Loucy (cell line): ENCODE data around the gene P2RX1.

ENCODE experiments used
- EZH2phosphoT487 ChIP-seq: fragments of 200-600 bp; IDR thresholded peaks from 2 replicates; pipeline ENCODE4 v1.6.1; 2018; ENCODE audit warnings: antibody characterized with exemption, mild to moderate bottlenecking, moderate library complexity, borderline replicate concordance
- TF ChIP-seq, protein P1 (sequence below): fragments of 200-600 bp; sonication (generic); conservative IDR thresholded peaks from 2 replicates; pipeline ENCODE4 v1.5.1; 2014; ENCODE audit warnings: mild to moderate bottlenecking, antibody characterized with exemption, low read length

DNA sequence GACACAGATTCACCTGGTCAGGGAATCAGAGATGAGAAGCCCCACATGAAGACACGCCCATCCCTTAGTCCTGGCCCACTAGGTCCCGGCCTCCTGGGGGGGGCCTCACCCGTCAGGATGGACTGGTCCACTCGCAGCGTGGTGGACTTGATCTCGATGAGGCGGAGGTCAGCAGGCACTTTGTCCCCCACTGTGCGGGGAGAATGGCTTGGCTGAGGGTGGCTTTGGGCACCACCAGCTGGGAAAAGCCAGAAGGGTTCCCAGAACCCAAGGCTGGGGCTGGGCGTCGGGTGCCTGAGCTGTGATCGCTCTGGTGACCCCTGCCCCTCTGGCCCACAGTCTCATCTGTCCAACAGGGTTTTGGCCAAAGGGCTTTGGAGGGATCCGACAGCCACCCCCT lies 34.3 kb upstream of the P2RX1 start:
- TF ChIP-seq, protein P1, sequence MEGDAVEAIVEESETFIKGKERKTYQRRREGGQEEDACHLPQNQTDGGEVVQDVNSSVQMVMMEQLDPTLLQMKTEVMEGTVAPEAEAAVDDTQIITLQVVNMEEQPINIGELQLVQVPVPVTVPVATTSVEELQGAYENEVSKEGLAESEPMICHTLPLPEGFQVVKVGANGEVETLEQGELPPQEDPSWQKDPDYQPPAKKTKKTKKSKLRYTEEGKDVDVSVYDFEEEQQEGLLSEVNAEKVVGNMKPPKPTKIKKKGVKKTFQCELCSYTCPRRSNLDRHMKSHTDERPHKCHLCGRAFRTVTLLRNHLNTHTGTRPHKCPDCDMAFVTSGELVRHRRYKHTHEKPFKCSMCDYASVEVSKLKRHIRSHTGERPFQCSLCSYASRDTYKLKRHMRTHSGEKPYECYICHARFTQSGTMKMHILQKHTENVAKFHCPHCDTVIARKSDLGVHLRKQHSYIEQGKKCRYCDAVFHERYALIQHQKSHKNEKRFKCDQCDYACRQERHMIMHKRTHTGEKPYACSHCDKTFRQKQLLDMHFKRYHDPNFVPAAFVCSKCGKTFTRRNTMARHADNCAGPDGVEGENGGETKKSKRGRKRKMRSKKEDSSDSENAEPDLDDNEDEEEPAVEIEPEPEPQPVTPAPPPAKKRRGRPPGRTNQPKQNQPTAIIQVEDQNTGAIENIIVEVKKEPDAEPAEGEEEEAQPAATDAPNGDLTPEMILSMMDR: no peak
- TF ChIP-seq EZH2phosphoT487: no peak
